Naive B cell (primary cell): Measurements from ENCODE around the gene REG4. TPM values are rescaled to one million over a fixed set of nuclear protein-coding genes. Genes with fewer than 3 reads are reported as not detected.

Experiments
- ATAC-seq, 2 donors: fragments of 150-1000 bp; cut with Tn5 transposase; 2 replicates each; pipeline ENCODE4 v1.10.0; 2021; ENCODE audit warnings: low read depth in 2 of 2, mild to moderate bottlenecking in 2 of 2, moderate library complexity in 2 of 2
- DNase-seq: peaks from one replicate; pipeline ENCODE4 v3.0.0; 2022
- H3K27ac Mint-ChIP-seq, 6 donors: one replicate each; pipeline ENCODE4 v1.8.0; 2020 to 2022; ENCODE audit warnings: mild to moderate bottlenecking in 6 of 6, mixed read lengths in 6 of 6, moderate library complexity in 5 of 6, inconsistent platforms in 2 of 6
- H3K27me3 Mint-ChIP-seq, 3 donors: one replicate each; pipeline ENCODE4 v1.8.0; 2021 to 2022; ENCODE audit warnings: mixed read lengths in 3 of 3, mild to moderate bottlenecking in 1 of 3
- H3K36me3 Mint-ChIP-seq, 2 donors: one replicate each; pipeline ENCODE4 v1.8.0; 2020 to 2022; ENCODE audit warnings: mixed read lengths in 2 of 2, inconsistent platforms in 1 of 2, mild to moderate bottlenecking in 1 of 2
- H3K4me1 Mint-ChIP-seq, 3 donors: one replicate each; pipeline ENCODE4 v1.8.0; 2020 to 2022; ENCODE audit warnings: mixed read lengths in 3 of 3, inconsistent platforms in 1 of 3, mild to moderate bottlenecking in 1 of 3, moderate library complexity in 1 of 3
- H3K4me3 Mint-ChIP-seq, 8 donors: one replicate each; pipeline ENCODE4 v1.8.0; 2020 to 2022; ENCODE audit warnings: mild to moderate bottlenecking in 8 of 8, mixed read lengths in 8 of 8, moderate library complexity in 8 of 8, inconsistent platforms in 2 of 8
- H3K9me3 Mint-ChIP-seq, 7 donors: one replicate each; pipeline ENCODE4 v1.8.0; 2020 to 2022; ENCODE audit warnings: mixed read lengths in 7 of 7, mild to moderate bottlenecking in 5 of 7, inconsistent platforms in 2 of 7, moderate library complexity in 1 of 7
- polyA plus RNA-seq, 6 donors: library from polyadenylated mRNA; unstranded; fragments of 300-500 nt; fragmentation: Illumina TruSeq; gene quantifications; one replicate each; pipeline ENCODE4 v1.2.3, GENCODE V29; 2021; ENCODE audit warnings: low read depth in 6 of 6

The REG4 gene
- polyA plus RNA-seq, 6 donors from 2014 or later: not detected

DNA sequence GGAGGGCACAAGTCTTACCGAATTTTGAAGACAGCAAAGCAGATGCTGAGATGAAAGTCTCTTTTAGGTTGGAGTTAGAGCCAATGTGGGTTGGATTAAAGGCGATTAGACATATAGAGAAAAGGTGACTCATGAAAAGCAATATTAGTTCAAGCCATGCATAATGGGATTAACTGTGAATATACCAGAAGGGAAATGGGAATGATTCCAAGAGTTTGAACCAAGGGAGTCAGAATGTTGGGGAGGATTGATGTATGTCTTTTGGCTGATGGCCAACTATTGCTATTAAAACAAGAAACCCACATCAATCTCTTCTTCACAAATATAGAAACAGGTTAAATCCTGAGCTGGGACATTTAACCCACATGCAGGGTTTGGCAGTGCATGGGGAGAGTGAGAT lies 43.8 kb downstream of the REG4 start:
- H3K9me3 Mint-ChIP-seq: peaks cover 0 to 1% (median 0%) of the 10 kb centered on the region in 7 donors
- H3K4me3 Mint-ChIP-seq: no peak overlapping the region
- peaks cover 4 to 13% (median 12%) of the 10 kb centered on the region in 3 donors for H3K27me3 Mint-ChIP-seq
- ATAC-seq (no peak), DNase-seq (no peak)
- H3K4me1 Mint-ChIP-seq: no peaks in the 10 kb centered on the region
- H3K27ac Mint-ChIP-seq: no peak overlapping the region
- H3K36me3 Mint-ChIP-seq: no peaks in the 10 kb centered on the region

- no peaks in the 10 kb centered on the region for H3K4me1 Mint-ChIP-seq
- H3K4me3 Mint-ChIP-seq: no peak overlapping the region
- peaks cover 4 to 13% (median 12%) of the 10 kb centered on the region in 3 donors for H3K27me3 Mint-ChIP-seq
- DNase-seq (no peak), ATAC-seq (no peak)
- H3K27ac Mint-ChIP-seq: no peak overlapping the region
- no peaks in the 10 kb centered on the region for H3K36me3 Mint-ChIP-seq
- H3K9me3 Mint-ChIP-seq: peaks cover 0 to 1% (median 0%) of the 10 kb centered on the region in 7 donors
These were observed 44.9 kb downstream of the REG4 start for GRCh38 chr1:119766374-119766794.

GRCh38 chr1:119764220-119764619 lies 47.0 kb downstream of the REG4 start:
- DNase-seq (no peak), ATAC-seq (no peak)
- H3K4me1 Mint-ChIP-seq: no peaks in the 10 kb centered on the region
- no peak overlapping the region for H3K4me3 Mint-ChIP-seq
- no peak overlapping the region for H3K27ac Mint-ChIP-seq
- peaks cover 4 to 19% (median 12%) of the 10 kb centered on the region in 3 donors for H3K27me3 Mint-ChIP-seq
- peaks cover 0 to 1% (median 0%) of the 10 kb centered on the region in 7 donors for H3K9me3 Mint-ChIP-seq
- H3K36me3 Mint-ChIP-seq: no peaks in the 10 kb centered on the region

DNA sequence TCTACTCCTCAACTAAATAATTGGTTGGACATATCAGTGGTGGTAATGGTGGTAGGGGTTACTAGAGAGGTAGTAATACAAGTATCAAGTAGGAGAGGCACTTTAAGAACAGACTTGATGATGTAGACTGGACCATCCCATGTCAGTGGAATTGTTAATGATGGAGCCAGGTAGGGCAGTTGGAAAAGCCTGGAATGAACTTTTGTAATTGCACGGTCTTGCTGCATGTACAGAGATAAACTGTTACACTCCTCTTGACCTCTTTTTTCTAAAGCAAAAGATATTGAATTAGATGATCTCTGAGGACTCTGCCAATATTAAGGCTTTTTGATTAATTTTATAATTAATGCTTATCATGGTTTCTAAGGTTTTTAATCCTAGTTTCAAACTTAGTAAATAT lies 48.3 kb downstream of the REG4 start:
- H3K27ac Mint-ChIP-seq: no peak overlapping the region
- H3K27me3 Mint-ChIP-seq: peaks cover 4 to 15% (median 12%) of the 10 kb centered on the region in 3 donors
- H3K36me3 Mint-ChIP-seq: no peaks in the 10 kb centered on the region
- no peak overlapping the region for H3K4me3 Mint-ChIP-seq
- H3K4me1 Mint-ChIP-seq: no peaks in the 10 kb centered on the region
- DNase-seq (no peak), ATAC-seq (no peak)
- H3K9me3 Mint-ChIP-seq: peaks cover 0 to 1% (median 0%) of the 10 kb centered on the region in 7 donors

GRCh38 chr1:119762409-119762808 lies 48.9 kb downstream of the REG4 start:
- no peaks in the 10 kb centered on the region for H3K36me3 Mint-ChIP-seq
- no peak for ATAC-seq
- H3K4me1 Mint-ChIP-seq: no peaks in the 10 kb centered on the region
- peaks cover 4 to 12% (median 9%) of the 10 kb centered on the region in 3 donors for H3K27me3 Mint-ChIP-seq
- DNase-seq: no peak
- peaks cover 0 to 1% (median 0%) of the 10 kb centered on the region in 7 donors for H3K9me3 Mint-ChIP-seq
- H3K4me3 Mint-ChIP-seq: no peak overlapping the region
- H3K27ac Mint-ChIP-seq: no peak overlapping the region

DNA sequence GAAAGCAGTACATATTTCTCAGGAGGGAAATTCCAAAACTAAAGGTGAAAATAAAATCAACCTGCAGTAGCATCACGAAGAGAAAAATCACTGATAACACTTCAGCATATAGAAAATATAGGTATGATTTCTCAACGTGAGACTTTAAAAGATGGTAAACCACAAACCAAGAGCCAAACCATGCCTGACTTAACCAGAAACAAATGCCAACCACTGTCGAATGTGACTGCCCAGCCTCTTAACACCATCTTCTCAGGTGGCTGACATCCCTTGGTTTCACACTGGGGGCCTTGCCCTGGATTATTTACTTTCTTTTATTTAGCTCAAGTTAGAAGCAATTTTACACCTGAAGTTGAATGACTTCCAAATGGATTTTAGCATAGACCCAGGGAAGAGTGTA lies 52.7 kb downstream of the REG4 start:
- no peaks in the 10 kb centered on the region for H3K9me3 Mint-ChIP-seq
- no peak overlapping the region for H3K27ac Mint-ChIP-seq
- no peaks in the 10 kb centered on the region for H3K36me3 Mint-ChIP-seq
- ATAC-seq (no peak), DNase-seq (no peak)
- no peaks in the 10 kb centered on the region for H3K4me1 Mint-ChIP-seq
- H3K4me3 Mint-ChIP-seq: no peak overlapping the region
- H3K27me3 Mint-ChIP-seq: peaks cover 7 to 10% (median 8%) of the 10 kb centered on the region in 3 donors

- Mint-ChIP-seq H3K4me3 (no peak overlapping the region), H3K27me3 (peaks cover 7 to 25% (median 11%) of the 10 kb centered on the region in 3 donors), H3K27ac (no peak overlapping the region), H3K9me3 (peaks cover 0 to 3% (median 0%) of the 10 kb centered on the region in 7 donors), H3K4me1 (no peaks in the 10 kb centered on the region), H3K36me3 (no peaks in the 10 kb centered on the region)
- ATAC-seq (no peak), DNase-seq (no peak)
These were observed 58.7 kb downstream of the REG4 start for GRCh38 chr1:119752592-119752991.

- no peak for DNase-seq
- H3K9me3 Mint-ChIP-seq: peaks cover 0 to 3% (median 0%) of the 10 kb centered on the region in 7 donors
- no peaks in the 10 kb centered on the region for H3K36me3 Mint-ChIP-seq
- peaks cover 0 to 4% (median 3%) of the 10 kb centered on the region in 3 donors for H3K4me1 Mint-ChIP-seq
- H3K27ac Mint-ChIP-seq: no peak overlapping the region
- H3K27me3 Mint-ChIP-seq: peaks cover 0 to 17% (median 6%) of the 10 kb centered on the region in 3 donors
- no peak overlapping the region for H3K4me3 Mint-ChIP-seq
- ATAC-seq: no peak
These were observed 63.2 kb downstream of the REG4 start for GRCh38 chr1:119748040-119748439.

GRCh38 chr1:119747451-119747850 lies 63.8 kb downstream of the REG4 start:
- no peak for DNase-seq
- no peak for ATAC-seq
- Mint-ChIP-seq H3K36me3 (no peaks in the 10 kb centered on the region), H3K27me3 (peaks cover 0 to 17% (median 4%) of the 10 kb centered on the region in 3 donors), H3K4me1 (peaks cover 0 to 4% (median 3%) of the 10 kb centered on the region in 3 donors), H3K4me3 (peak overlapping the region in 1 of 8 donors; percentile 13), H3K9me3 (peaks cover 0 to 2% (median 0%) of the 10 kb centered on the region in 7 donors), H3K27ac (no peak overlapping the region)

DNA sequence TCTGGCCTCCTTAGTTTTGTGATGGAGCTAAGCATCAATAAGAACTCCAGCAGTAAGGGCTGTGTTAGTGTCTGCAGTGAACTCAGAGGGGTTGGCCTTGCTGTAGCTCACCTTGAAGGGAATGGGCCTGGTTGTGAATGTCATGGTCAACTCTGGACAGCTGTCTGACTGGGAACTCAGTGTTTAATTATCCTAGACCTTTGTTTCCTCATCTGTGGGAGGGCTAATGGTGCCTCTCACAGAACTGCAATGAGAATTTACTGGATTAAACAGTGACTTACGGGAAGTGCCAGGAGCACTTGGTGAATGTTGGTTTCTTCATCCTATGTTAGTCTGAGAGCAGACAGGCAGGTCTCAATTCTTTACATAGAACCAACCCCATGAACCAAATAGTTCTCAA lies 66.2 kb downstream of the REG4 start:
- peaks cover 0 to 8% (median 0%) of the 10 kb centered on the region in 3 donors for H3K27me3 Mint-ChIP-seq

DNA sequence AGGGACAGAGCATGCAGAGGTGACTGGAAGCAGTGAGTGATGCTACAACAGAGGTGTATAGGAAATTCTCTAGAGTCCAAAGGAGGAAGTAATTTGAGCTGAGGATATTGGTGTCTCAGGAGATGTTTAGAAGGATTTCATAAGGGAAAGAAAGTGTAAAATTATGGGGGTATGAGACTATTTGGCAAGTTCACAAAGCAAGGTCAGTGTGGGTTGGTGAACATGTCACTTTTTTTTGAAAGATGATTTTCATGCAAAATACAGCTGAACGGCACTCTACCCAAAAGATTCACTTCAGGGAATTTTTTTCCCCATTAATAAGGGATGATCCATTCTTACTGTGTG lies 66.7 kb downstream of the REG4 start:
- no peaks in the 10 kb centered on the region for H3K9me3 Mint-ChIP-seq
- H3K27ac Mint-ChIP-seq: peak overlapping the region in 1 of 6 donors; percentile 59
- no peaks in the 10 kb centered on the region for H3K36me3 Mint-ChIP-seq
- ATAC-seq (no peak), DNase-seq (no peak)
- H3K4me1 Mint-ChIP-seq: peaks cover 0 to 4% (median 3%) of the 10 kb centered on the region in 3 donors
- H3K27me3 Mint-ChIP-seq: peaks cover 0 to 3% (median 0%) of the 10 kb centered on the region in 3 donors
- no peak overlapping the region for H3K4me3 Mint-ChIP-seq

More for the DNA sequence above, 66.2 kb downstream of the REG4 start:
- ATAC-seq (no peak), DNase-seq (no peak)
- no peak overlapping the region for H3K4me3 Mint-ChIP-seq
- peaks cover 0 to 4% (median 3%) of the 10 kb centered on the region in 3 donors for H3K4me1 Mint-ChIP-seq
- H3K9me3 Mint-ChIP-seq: no peaks in the 10 kb centered on the region
- no peak overlapping the region for H3K27ac Mint-ChIP-seq
- no peaks in the 10 kb centered on the region for H3K36me3 Mint-ChIP-seq

Other genes with a start within 250 kb of the REG4 start
- not detected for gene ZNF697, start 163.2 kb downstream of the REG4 start, polyA plus RNA-seq
- gene PHGDH, start 99.5 kb downstream of the REG4 start, polyA plus RNA-seq: 10 to 100 TPM in 1 of 6 donors, 1 to 10 TPM in 4, not detected in 1; 2.4 to 11.3 (median 2.7) TPM
- gene HMGCS2, start 42.6 kb downstream of the REG4 start, polyA plus RNA-seq: not detected
- not detected for gene ADAM30, start 85.1 kb upstream of the REG4 start, polyA plus RNA-seq